ENCODE results near the gene RAB40C.
"Not testable (repeated sequence)": the region's sequence is repeated elsewhere in the genome, so short reads cannot be mapped to it uniquely, and the experiment has no call there.

The RAB40C gene

DNA sequence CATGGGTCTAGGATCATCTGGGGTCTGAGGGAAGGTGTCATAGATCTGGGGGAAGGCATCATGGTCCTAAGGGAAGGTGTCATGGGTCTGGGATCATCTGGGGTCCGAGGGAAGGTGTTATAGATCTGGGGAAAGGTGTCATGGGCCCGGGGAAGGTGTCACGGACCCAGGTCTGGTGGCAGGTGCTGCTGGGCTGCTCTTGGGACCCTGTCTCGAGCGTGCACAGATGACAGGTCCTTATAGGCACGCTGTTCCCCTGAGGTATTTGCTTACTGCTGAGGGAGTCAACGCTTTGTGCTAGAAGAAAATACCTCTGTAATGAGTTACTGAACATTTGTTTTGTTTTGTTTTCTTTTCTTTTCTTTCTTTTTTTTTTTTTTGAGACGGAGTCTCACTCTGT is 1.4 kb downstream of the RAB40C start:
- no peak for DNase-seq

DNA sequence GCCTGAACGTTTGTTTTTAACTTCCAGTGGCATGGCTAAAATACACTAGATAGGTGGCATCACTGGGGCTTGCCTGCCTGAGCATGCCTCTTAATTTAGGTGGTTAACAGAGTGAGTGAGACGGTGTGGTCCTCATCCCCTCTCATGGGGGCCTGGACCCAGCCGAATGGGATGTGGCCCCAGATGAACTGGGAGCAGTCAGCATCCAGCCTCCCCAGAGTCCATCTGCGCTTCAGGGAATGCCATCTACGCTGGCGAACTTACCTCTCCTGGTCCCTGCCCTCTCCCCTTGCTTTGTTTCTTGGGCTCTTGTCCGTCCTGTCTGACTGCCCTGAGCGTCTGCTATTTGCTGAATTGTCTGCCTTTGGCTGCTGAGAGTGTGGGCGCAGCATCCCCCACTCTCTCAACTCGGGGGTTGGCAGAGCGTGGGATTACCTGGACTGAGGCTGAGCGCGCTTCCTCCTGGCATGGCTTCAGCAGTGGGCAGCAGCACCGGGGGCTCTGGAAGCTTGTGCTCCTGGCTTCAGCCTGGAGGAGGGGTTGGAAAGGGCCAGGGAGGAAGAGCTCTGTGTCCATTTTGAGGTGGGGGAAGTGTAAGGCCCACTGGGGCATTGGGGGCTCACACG is 2.1 kb downstream of the RAB40C start:
- DNase-seq: no peak

DNA sequence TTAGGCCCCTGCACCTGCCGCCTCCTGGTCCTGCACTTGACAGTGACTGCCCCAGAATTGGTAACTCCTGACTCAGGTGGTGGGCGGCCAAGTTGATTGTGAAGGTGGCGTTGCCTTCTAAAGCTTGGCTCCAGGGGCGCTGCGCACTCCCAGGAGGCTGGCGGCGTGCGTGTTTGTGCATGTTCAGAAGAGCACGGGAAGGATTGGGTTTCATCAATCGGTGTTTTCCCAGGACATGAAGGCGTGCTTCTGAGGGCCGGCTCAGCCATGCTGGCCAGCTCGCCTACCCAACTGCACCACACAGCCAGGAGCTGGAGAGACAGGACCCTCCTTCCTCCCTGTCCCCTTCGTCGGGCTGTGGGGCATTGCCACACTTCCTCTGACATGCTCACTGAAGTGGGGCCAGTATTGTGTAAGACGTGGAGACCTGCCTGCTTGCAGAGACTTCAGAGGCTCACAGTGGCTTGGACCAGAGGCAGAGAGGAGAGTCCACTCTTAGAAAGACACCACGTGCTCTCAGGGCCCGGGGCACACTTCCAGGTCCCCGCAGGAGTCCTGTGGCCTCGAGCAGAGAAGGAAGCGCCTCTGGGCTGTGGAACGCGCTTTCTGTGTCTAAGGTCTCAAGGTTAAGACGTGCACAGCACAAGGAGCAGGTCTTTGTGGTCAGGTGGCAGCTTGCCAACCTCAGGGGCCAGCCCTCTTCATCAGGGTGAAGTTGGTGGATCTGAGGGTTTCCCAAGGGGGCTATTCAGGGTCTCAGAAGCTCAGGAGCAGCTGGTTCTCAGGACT is 2.8 kb downstream of the RAB40C start:
- no peak for DNase-seq

DNA sequence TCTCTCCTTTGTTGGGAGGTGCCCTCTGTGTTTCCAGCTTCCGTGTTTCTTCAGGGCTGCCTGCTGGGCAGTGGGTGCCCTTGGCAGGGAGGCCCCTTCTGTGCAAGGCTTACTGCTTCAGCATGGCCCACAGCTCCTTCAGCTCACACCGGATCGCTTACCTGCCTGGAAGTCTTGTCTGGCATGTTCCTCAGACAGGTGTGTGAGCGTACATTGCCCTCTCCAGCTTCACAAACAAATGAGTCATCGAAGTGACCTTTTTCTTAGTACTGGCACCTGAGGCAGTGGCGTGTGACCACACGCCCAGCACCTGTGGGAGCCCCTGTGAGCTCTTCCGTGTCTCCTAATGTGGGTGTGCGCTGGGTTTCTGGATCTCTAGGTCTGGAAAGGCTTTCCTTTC is 3.5 kb downstream of the RAB40C start:
- no peak for DNase-seq

DNA sequence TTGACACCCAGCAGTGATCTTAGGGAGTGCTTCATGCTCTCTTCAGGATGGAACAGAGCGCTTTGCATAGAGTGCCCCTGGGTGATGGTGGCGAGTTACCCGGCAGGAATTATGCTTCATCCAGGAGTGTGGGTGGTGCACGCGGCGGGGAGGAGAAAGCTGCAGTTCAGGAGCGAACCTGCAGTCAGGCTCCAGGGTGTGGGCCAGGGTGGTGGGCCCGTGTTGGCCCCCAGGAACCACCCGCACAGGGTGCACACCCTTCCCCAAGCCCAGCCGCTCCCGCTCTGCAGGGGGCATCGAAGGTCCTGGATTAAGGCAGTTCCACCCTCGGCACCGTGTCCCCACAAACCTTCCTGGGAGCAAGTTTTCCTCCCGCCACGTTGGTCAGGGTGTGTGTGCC is 3.9 kb downstream of the RAB40C start:
- no peak for DNase-seq

DNA sequence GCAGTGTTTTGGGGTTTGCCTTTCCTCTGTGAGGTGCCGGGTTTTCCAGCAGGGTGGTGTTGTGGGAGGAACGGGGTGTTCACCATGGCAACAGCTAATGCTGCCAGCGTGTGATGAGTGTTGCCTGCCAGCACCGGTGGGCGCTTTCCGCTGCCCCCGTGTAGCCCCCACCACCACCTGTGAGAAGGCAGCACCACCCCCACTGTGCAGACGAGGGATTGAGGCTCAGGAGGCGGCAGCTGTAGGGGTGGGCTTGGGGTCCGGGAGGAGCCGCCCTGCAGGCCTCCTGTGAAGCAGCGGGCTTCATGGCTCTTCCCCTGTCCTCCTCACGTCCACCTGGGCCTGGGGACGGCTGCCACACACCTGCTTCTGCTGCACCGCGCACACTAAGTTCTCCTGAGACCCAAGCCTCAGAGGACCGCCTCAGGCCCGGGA is 5.2 kb downstream of the RAB40C start:
- no peak for DNase-seq

DNA sequence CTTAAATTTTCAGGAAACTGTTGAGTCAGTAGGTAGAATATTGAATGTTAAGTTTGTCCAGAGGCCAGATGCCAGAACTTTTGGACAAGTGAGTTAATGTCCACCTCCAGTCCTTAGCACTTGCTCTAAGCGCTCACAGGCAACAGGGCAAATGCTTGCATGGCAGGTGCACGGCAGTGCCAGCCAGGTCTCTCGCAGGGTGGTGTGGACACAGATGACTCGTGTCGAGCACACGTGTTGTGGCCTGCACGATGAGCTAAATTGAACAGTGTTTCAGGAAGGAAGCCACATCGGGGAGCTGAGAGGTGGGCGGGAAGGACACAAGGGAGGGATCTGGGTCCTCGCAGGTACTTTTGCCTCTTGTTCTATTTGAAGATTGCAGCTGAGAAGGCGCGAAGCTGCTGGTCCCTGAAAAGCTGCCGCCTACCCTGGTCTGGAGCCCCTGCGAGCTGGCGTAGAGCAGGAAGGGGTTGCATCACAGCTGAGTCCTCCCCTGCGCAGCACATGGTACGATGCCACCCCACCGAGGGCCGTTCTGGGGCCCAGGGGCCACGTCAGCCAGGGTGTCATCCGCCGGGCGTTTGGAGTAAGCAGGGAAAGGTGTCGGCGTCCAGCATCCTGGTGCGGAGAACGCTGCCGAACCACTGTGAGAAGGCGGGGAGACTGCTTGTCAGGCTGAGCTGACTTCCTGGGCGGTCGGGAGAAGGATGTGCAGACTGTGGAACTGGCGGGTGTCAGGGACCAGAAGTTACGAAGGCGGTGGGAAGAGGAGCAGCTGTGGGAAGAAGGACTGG is 6.3 kb downstream of the RAB40C start:
- no peak for DNase-seq

DNA sequence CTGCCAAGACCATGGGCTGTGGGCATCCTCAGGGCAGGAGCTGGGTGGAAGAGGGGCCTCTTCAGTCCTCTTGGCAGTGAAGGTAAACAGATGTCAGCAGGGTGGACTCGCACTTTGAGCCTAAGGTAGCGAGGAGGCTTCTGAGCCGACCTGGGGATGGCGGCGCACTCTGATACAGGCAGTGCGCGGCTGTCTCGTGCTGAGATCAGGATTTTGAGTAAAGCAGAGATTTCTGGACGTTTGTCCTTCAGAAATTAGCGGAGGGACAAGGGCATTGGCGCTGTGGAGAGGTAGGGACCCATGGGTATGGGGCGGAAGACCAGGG is 6.8 kb downstream of the RAB40C start:
- DNase-seq: no peak

DNA sequence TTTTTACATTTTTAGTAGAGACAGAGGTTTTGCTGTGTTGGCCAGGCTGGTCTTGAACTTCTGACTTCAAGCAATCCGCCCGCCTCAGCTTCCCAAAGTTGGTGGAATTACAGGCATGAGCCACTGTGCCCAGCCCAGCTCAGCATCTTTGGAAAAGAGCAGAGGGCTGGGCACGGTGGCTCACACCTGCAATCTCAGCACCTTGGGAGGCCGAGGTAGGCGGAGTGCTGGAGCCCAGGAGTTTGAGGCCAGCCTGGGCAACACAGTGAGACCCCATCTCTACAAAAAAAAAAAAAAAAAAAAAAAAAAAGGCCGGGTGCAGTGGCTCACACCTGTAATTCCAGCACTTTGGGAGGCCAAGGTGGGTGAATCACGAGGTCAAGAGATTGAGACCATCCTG is 7.8 kb downstream of the RAB40C start:
- DNase-seq: not testable (repeated sequence)

DNA sequence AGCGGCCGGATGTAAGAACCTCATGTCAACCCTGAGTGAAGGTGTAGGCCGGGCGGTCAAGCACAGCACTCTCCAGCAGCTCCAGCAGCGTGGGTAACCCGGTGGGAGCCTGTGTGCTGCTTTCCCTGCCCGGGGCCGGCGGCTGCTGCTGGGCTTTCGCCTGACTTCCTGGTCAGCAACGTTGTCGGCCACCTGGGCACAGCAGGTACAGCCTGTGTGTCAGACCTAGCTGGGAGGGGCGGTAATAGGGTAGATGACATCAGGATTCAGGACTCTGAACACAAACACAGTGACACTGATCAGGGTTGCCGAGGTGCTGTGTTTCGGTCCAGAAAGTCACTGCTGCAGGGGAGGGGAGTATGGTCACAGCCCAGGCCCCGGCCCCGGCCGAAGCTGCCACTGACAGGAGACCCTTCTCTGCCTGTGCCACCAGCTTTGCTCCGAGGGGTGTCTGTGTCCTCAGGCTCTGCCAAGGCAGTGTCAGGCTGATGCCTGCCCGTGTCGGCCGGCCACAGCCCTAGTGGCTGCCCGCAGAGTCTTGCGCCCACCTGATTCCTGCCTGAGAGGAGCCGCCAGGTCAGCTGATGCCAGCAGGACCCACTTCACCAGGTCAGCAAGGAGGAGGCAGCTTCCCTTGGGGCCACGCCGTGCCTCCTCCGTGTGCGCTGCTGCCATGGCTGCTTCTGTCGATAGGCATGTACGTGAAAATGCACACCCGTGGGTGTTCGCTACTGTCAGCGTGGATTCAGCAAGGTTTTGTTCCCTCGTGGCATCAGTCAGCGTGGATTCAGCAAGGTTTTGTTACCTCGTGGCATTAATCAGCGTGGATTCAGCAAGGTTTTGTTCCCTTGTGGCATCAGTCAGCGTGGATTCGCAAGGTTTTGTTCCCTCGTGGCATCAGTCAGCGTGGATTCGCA is 9.2 kb downstream of the RAB40C start:
- DNase-seq: no peak

DNA sequence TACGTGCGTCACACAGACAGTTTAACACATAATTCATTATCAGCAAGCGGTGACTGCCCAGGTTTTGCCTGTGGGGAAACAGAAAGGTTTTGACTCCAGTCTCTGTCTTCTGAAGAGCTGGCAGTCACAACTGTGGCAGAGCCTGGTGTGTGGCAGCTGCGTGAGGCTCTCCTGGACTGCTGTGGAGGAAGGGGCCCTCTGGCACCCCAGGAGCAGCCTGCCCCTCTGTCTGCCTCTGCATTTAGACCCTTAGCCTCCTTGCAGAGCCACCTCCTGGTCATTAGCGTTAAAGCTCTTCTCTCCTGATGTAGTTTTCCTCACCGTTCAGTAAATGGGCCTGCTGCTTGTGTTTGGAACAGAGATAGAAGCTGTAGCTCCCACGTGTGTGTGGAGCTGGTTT is 10.9 kb downstream of the RAB40C start:
- DNase-seq: no peak

DNA sequence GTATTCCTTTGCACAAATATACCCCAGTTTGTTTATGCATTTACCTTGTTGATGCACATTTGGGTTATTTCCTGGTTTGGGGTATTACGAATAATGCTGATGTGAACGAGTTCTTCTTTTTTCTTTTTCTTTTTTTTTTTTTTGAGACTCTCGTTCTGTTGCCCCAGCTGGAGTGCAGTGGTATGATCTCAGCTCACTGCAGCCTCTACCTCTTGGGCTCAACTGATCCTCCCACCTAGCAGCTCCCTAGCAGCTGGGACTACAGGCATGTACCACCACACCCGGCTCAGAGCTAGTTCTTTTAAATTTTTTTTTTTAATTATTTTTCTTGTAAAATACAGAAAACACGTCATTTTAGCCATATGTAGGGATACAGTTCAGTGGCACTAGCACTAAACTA is 14.1 kb downstream of the RAB40C start:
- DNase-seq: no peak

DNA sequence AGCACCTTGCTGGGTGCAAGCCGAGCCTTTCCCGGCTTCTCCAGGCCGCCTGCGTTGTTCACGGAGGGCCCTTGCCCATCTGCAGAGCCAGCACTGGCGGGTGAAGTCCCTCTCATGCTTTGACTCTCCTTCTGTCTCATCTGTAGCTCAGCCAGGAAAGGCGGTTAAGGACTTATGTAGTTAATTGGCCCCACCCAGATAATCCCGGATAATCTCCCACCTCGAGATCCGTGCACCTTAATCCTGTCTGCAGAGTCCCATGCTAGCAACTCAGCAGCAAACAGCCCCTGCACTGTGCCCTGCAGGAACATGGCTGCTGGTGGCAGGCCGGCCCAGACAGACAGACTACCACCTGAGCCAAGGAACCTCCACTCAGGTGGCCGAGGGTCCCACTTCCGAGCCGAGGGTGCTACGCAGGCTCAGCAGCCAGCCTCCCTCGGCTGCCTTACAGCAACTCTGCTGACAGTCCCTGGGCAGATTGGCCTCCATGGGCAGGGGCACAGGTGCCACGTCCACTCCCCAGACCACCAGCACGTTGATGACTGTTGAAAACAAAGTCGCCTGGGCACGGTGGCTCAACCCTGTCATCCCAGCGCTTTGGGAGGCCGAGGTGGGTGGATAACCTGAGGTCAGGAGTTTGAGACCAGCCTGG is 16.9 kb downstream of the RAB40C start:
- no peak for DNase-seq

DNA sequence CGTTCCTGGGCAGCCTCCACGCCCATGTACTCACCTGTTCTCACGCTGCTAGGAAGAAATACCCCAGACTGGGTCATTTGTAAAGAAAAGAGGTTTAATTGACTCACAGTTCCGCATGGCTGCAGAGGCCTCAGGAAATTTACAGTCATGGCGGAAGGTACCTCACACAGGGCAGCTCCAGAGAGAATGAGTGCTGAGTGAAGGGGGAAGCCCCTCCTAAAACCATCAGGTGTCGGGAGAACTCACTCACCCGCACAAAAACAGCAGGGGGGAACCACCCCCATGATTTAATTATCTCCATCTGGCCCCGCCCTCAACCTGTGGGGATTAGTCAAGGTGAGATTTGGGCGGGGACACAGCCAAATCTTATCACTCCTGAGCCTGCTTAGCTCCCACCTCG is 18.2 kb downstream of the RAB40C start:
- no peak for DNase-seq

DNA sequence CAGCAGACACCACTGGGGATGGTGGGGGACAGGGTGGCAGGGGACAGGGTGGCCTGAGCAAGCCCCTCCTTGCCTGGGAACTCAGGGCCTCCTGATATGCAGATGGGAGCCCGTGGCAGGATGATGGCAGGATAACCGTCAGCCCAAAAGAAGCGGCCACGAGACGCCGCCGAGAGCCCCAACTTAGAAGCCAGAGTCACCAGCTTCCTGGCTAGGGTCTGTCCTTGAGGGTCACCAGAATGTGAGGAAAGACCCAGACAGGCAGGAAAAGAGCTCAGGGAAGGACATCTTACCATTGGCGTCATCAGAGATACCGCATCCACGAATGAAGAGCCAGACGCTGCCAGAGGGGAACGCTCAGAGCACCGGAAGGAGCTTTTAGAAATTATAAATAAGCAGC is 19.4 kb downstream of the RAB40C start:
- DNase-seq: no peak

DNA sequence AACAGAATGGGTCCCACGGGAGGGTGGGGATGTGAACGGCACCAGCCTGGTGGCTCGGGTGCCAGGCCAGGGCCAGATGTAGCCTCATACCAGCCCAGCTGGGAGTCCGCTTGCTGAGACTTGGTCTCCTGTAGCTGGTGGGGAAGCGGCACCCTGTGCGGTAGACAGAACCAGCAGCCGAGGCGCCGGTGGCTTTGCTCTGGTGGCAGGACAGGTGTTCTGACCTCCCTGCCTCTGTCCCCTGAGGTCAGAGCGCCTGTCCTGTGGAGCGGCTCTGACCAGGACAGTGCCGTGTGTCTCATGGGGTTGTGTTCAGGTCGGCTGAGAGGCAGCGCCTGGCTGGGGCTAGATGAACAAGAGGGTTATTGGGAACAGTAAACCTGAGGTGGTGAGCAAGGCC is 20.1 kb downstream of the RAB40C start:
- DNase-seq: no peak

DNA sequence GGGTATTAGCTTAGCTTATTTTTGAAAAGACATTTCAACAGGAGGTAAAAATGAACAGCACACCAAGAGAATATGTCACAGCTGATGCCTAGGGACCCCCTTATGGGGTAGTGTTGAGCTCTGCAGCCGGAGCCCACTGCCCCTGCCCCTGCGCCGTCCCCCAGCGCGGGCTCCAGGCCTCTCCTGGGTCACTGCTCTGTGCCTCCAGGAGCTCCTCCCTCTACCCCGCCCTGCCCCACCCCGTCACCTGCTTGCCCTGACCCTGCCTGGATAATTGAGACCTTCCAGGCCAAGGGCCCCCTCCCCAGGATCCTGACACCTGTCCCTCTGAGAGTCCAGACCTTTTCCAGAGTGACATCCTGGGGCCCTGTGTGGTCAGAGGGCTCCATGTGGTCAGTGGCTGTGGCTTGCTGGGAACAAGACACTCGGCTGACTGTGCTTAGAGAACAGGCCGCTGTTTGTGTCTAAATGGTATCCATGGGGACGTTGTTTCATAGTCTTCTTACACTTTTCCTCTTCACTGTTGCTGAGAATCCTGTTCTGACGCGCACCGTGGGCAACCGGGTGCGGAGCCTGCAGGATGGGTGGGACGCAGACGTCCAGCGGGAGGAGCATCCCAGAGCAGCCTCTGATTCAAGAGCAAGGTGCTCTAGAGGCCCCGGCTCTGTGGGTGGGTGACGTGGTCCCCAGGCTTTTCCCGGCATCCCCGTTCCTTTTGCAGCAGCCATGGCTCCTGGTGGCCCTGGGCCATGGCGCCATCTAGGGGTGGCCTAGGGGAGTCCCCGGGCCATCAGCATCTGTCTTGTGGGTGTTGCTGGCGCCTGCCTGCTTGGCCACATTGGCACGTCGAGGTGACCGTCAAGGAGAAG is 20.9 kb downstream of the RAB40C start:
- DNase-seq: no peak

DNA sequence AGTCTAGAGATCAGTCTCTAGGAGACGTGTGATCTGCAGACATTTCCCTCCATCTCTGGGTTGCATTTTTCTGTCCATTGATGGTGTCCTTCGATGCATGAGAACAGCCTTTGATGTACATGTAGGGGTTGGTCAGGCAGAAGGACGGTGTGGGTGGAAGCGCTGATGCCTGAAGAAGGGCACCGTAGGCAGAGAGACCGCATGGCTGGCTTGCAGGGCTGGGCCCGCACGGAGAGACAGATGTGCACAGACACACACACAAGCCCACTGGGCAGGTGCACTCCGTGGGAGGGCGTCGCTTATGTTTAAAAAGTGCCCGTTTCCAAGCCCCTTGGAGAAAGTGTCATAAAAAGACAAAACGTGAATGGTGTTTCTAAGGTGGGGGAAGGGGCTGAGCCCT is 25.3 kb downstream of the RAB40C start:
- no peak for DNase-seq

DNA sequence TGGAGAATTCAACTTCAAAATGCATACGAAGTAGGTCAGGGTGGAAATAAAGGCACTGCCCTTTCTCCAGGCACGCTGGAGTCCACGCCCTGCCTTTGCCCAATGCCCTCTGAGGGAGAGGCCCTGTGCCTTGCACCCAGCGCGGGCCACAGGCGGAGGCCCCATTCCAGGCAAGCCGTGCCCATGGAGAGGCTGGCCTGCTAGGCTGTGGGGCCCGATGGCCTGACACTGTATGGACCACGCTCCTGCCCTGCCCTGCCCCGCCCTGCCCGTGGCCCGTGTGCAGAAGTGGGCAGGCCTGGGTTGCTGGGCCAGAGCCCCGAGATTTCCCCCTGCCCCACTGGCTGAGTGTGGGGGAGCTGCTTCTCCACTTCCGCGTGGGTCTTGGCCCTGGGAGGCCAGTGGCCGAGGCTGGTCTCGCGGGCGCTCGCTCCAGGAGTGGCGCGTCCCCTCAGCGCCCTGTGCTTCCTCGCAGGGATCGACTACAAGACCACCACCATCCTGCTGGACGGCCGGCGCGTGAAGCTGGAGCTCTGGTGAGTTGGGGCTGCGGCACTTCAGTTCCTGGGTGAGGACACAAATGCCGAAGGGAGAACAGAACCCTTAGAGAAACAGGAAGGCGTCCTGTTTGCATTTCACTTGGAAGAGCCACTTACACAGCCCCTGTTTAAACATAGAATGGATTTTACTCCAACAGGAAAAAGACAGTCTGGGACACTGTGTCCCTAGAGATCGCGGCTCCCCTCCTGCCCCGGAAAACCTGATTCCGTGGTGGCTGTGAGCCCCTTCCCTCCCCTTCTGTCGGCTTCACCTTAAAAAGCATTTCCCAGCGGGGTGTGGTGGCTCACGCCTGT is 27.1 kb downstream of the RAB40C start:
- no peak for DNase-seq

DNA sequence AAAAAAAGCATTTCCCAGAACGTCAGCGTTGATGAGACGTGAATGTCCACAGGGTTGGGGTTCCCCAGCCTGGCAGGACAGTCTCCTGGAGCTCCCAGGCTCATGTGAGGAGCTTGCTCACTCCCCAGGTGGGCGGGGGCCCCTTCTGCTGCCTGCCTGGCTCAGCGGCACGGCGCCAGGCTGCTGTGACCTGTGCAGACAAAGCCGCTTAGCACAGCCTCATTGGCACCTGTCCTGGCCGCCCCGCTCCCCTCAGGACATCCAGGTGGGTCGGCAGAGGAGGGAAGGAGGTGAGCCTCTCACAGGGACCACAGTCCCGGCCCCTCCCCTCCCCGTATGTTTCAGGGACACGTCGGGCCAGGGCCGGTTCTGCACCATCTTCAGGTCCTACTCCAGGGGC is 28.0 kb downstream of the RAB40C start:
- DNase-seq: no peak
